H7 (cell line): ENCODE results near the gene ST6GALNAC5. TPM values are rescaled to one million over a fixed set of nuclear protein-coding genes. Genes with fewer than 3 reads are reported as not detected.
A peak's percentile ranks its signal among the peaks of the same experiment; 100 is the strongest.
"Not testable (repeated sequence)": the region's sequence is repeated elsewhere in the genome, so short reads cannot be mapped to it uniquely, and the experiment has no call there.

Experiments
- DNase-seq: peaks from one replicate; pipeline ENCODE4 v3.0.0; 2012
- H3K27me3 ChIP-seq: 2 replicates; pipeline ENCODE4 v1.6.0; 2011; ENCODE audit warnings: mild to moderate bottlenecking, low read length; ENCODE audit not compliant: control insufficient read depth, insufficient read depth
- H3K36me3 ChIP-seq: replicated peaks from 2 replicates; pipeline ENCODE4 v1.5.1; 2011; ENCODE audit warnings: low read length; ENCODE audit not compliant: control insufficient read depth, insufficient read depth
- H3K4me3 ChIP-seq: 2 replicates; pipeline ENCODE4 v1.5.1; 2011; ENCODE audit warnings: low read depth, mild to moderate bottlenecking, control low read depth, low read length, moderate library complexity; ENCODE audit not compliant: insufficient read depth
- total RNA-seq: library from RNA; depleted of rRNA; stranded (reverse); fragments of >200 nt; shearing (Covaris generic); gene quantifications from 2 replicates; pipeline ENCODE4 v1.2.3, GENCODE V29; 2014; rRNA removed

ST6GALNAC5 gene
- total RNA-seq: 11.6 and 15.7 TPM in 2 replicates

- DNase-seq: peak; percentile 77
- H3K27me3 ChIP-seq: peaks cover 23% of the 10 kb centered on the region
- H3K4me3 ChIP-seq: peak within 1 kb of the TSS; percentile 93
- H3K36me3 ChIP-seq: no peaks in the 10 kb centered on the region
Observed at GRCh38 chr1:76867342-76868130, at the start of gene ST6GALNAC5. TSS of gene ST6GALNAC5 (plus strand) at chr1:76867480.

- Histone ChIP-seq H3K36me3 (no peaks in the 10 kb centered on the region), H3K27me3 (no peaks in the 10 kb centered on the region), H3K4me3 (no peak overlapping the region)
- DNase-seq: no peak
Observed at GRCh38 chr1:76820028-76820427, 47.3 kb upstream of the ST6GALNAC5 start.

GRCh38 chr1:76822961-76823360, 44.3 kb upstream of the ST6GALNAC5 start:
- not testable (repeated sequence) for H3K36me3 ChIP-seq, DNase-seq, H3K4me3 ChIP-seq, H3K27me3 ChIP-seq

- Histone ChIP-seq H3K36me3 (no peaks in the 10 kb centered on the region), H3K27me3 (no peaks in the 10 kb centered on the region), H3K4me3 (no peak overlapping the region)
- DNase-seq: no peak
Observed at GRCh38 chr1:76824106-76824505, 43.2 kb upstream of the ST6GALNAC5 start.

GRCh38 chr1:76826072-76826845, 41.0 kb upstream of the ST6GALNAC5 start:
- Histone ChIP-seq H3K4me3 (no peak overlapping the region), H3K27me3 (no peaks in the 10 kb centered on the region), H3K36me3 (no peaks in the 10 kb centered on the region)
- DNase-seq: no peak

GRCh38 chr1:76827066-76827465, 40.2 kb upstream of the ST6GALNAC5 start:
- DNase-seq: no peak
- Histone ChIP-seq H3K27me3 (no peaks in the 10 kb centered on the region), H3K36me3 (no peaks in the 10 kb centered on the region), H3K4me3 (no peak overlapping the region)

- Histone ChIP-seq H3K4me3 (no peak overlapping the region), H3K36me3 (no peaks in the 10 kb centered on the region), H3K27me3 (no peaks in the 10 kb centered on the region)
- DNase-seq: no peak
Observed at GRCh38 chr1:76830373-76830772, 36.9 kb upstream of the ST6GALNAC5 start.

GRCh38 chr1:76832521-76832920, 34.8 kb upstream of the ST6GALNAC5 start:
- Histone ChIP-seq H3K36me3 (no peaks in the 10 kb centered on the region), H3K4me3 (no peak overlapping the region), H3K27me3 (no peaks in the 10 kb centered on the region)
- no peak for DNase-seq

- DNase-seq: no peak
- H3K27me3 ChIP-seq: no peaks in the 10 kb centered on the region
- no peak overlapping the region for H3K4me3 ChIP-seq
- H3K36me3 ChIP-seq: no peaks in the 10 kb centered on the region
Observed at GRCh38 chr1:76833151-76833550, 34.1 kb upstream of the ST6GALNAC5 start.

- H3K4me3 ChIP-seq: no peak overlapping the region
Observed at GRCh38 chr1:76833856-76834255, 33.4 kb upstream of the ST6GALNAC5 start.

GRCh38 chr1:76835203-76835602, 32.1 kb upstream of the ST6GALNAC5 start:
- H3K27me3 ChIP-seq: no peaks in the 10 kb centered on the region
- H3K4me3 ChIP-seq: no peak overlapping the region
- DNase-seq: no peak
- H3K36me3 ChIP-seq: no peaks in the 10 kb centered on the region

More at GRCh38 chr1:76833856-76834255, 33.4 kb upstream of the ST6GALNAC5 start:
- Histone ChIP-seq H3K36me3 (no peaks in the 10 kb centered on the region), H3K27me3 (no peaks in the 10 kb centered on the region)
- DNase-seq: no peak

- Histone ChIP-seq H3K36me3 (no peaks in the 10 kb centered on the region), H3K27me3 (no peaks in the 10 kb centered on the region), H3K4me3 (no peak overlapping the region)
- no peak for DNase-seq
Observed at GRCh38 chr1:76840278-76840677, 27.0 kb upstream of the ST6GALNAC5 start.

GRCh38 chr1:76841460-76841859, 25.8 kb upstream of the ST6GALNAC5 start:
- no peaks in the 10 kb centered on the region for H3K27me3 ChIP-seq
- no peak for DNase-seq

GRCh38 chr1:76843821-76844464, 23.3 kb upstream of the ST6GALNAC5 start:
- H3K27me3 ChIP-seq: no peaks in the 10 kb centered on the region
- H3K36me3 ChIP-seq: no peaks in the 10 kb centered on the region
- no peak overlapping the region for H3K4me3 ChIP-seq
- DNase-seq: no peak

More at GRCh38 chr1:76841460-76841859, 25.8 kb upstream of the ST6GALNAC5 start:
- Histone ChIP-seq H3K4me3 (no peak overlapping the region), H3K36me3 (no peaks in the 10 kb centered on the region)
